HG03521 (cell line): ENCODE results near the gene DPEP1.

ENCODE experiments used
- ATAC-seq: cut with Tn5 transposase; IDR thresholded peaks from one replicate; pipeline ENCODE4 v1.9.1; 2021; ENCODE audit warnings: mild to moderate bottlenecking, moderate library complexity; ENCODE audit not compliant: unreplicated experiment

Gene DPEP1

DNA sequence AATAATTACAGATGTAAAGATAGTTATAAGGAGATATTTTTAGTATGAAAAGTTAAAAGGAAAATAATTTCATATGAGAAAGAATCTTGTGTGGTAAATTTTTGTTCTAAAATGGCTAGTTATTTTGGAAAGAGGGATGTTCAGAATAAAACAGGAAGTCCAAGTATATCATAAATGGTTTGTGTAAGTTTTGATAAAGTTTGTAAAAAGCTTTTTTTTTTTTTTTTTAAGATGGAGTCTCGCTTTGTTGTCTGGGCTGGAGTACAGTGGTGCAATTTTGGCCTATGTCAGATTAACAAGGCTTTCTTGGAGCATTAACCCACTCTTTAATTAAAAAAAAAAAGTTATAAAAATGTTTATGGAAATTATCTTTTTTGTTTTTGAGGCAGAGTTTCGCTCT is 64.8 kb downstream of the DPEP1 start:
- ATAC-seq: no peak

- ATAC-seq: no peak
Observed at GRCh38 chr16:89685916-89686315, 72.5 kb downstream of the DPEP1 start.

GRCh38 chr16:89686520-89687091 is 73.2 kb downstream of the DPEP1 start, which contains the start of gene CDK10:
TSS of gene CDK10 (plus strand) at chr16:89686689. CDS start at chr16:89686711, 22 bp downstream.
- peak; percentile 78 for ATAC-seq

DNA sequence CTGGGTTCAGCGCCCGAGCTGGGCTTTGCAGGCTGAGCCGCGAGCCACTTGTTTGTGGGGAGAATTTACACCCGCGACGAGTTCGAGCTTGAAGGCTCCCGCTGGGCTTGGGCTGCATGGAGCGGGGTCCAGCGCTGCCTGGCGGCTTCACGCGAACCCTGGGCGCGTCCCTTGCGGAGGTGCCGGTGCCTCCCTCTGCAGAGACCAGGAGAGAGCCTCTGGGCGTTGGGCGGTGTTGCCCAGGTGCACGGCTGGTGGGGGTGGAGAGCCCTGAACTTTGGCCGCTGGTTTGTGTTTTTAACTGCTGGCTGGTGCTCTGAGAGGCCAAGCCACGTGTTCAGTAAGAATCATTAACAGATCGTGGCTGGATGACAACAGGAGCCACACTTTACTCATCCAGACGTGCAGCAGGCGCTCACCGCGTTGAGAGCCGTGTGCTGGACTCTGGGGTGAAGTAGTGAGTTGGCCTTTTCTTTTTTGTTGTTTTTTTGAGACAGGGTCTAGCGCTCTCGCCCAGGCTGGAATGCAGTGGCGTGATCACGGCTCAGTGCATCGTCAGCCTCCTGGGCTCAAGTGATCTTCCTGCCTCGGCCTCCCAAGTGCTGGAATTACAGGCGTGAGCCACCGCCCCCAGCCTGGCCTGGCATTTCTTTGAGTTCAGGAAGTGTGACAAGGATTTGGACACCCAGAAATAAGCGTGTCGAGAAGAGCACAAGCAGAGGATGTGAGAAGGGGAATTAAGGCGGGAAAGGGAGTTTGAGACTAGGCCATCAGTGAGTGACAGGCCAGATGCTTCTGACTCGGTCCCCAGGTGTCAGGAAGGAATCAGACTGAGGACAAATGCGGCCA is 73.9 kb downstream of the DPEP1 start:
- ATAC-seq: peak; percentile 39
